GM10266 (cell line): ENCODE data around the gene NLGN2.

Source experiments
- DNase-seq: peaks from one replicate; pipeline ENCODE4 v3.0.0; 2012; ENCODE audit errors: extremely low spot score
- CTCF ChIP-seq: IDR thresholded peaks from 2 replicates; pipeline ENCODE4 v1.5.1; 2012; ENCODE audit warnings: mild to moderate bottlenecking, low read depth; ENCODE audit not compliant: control insufficient read depth, insufficient read depth; ENCODE audit errors: missing control alignments

NLGN2 gene

GRCh38 chr17:7408863-7409262 is 1.2 kb downstream of the NLGN2 start:
- no peak for TF ChIP-seq CTCF
- DNase-seq: no peak

GRCh38 chr17:7409716-7410115 is 2.1 kb downstream of the NLGN2 start:
- TF ChIP-seq CTCF: no peak
- no peak for DNase-seq

- no peak for DNase-seq
- TF ChIP-seq CTCF: no peak
These were observed 3.2 kb downstream of the NLGN2 start for GRCh38 chr17:7410634-7411426.

- TF ChIP-seq CTCF: no peak
- no peak for DNase-seq
These were observed 3.7 kb downstream of the NLGN2 start for GRCh38 chr17:7411427-7411750.

GRCh38 chr17:7413346-7413985 is 5.8 kb downstream of the NLGN2 start:
- no peak for TF ChIP-seq CTCF
- DNase-seq: no peak

GRCh38 chr17:7414837-7415236 is 7.2 kb downstream of the NLGN2 start:
- TF ChIP-seq CTCF: no peak
- DNase-seq: no peak

GRCh38 chr17:7415784-7416183 is 8.1 kb downstream of the NLGN2 start:
- TF ChIP-seq CTCF: no peak
- no peak for DNase-seq
